ENCODE results near the gene PARP16. TPM values are rescaled to one million over a fixed set of nuclear protein-coding genes. Genes with fewer than 3 reads are reported as not detected.

Gene PARP16
- 1 to 10 TPM; 2.7 to 7.0 (median 4.8) TPM for total RNA-seq
- polyA plus RNA-seq = 1 to 10 TPM; 3.0 to 4.8 TPM
- long read RNA-seq, donor 1, transcript PARP16-206 (6 exons, 2,343 nt) = major isoform, 5 of 6 reads
- long read RNA-seq, donor 1, partial matches to known transcripts = 0 of 6 reads
- long read RNA-seq, donor 1, other reads (novel, unspliced or antisense) = 1 of 6 reads
- long read RNA-seq, donor 2, transcript PARP16-206 (6 exons, 2,343 nt) = major isoform, 11 of 19 reads
- long read RNA-seq, donor 2, partial matches to known transcripts = 3 of 19 reads
- long read RNA-seq, donor 2, other reads (novel, unspliced or antisense) = 4 of 19 reads
- long read RNA-seq, donor 3, transcript PARP16-206 (6 exons, 2,343 nt) = major isoform, 6 of 6 reads
- long read RNA-seq, donor 3, partial matches to known transcripts = 0 of 6 reads
- long read RNA-seq, donor 3, other reads (novel, unspliced or antisense) = 0 of 6 reads

GRCh38 chr15:65286704-65287519 lies at the start of gene PARP16:
Gene PARP16, minus strand, starts transcription at chr15:65286883. Its CDS starts 457 bp downstream, at chr15:65286426.
- TF ChIP-seq CTCF (IDR thresholded peaks at IDR 0.05) (peak; percentile 22 to 83 (median 61)), POLR2A (IDR thresholded peaks at IDR 0.05) (peak in 1 of 2 donors; percentile 87)
- WGBS, 4 donors = 3 to 20% (median 8%) methylated on average over 6 to 62 of the region's 62 CpGs
- ATAC-seq = peak; percentile 85 to 97 (median 95)
- peaks cover 0 to 21% (median 15%) of the 10 kb centered on the region in 12 donors for H3K4me1 ChIP-seq
- peak within 1 kb of the TSS; percentile 70 to 95 (median 91) for H3K27ac ChIP-seq
- DNase-seq = peak; percentile 92 to 96 (median 93)
- no peaks in the 10 kb centered on the region for H3K9me3 ChIP-seq
- no peaks in the 10 kb centered on the region for H3K36me3 ChIP-seq
- peak within 1 kb of the TSS; percentile 54 to 95 (median 76) for H3K4me3 ChIP-seq
- intact Hi-C loops (cut with DNase I) = loop anchor here in 3 of 10 donors (5.0 kb wide), 1 partner anchor 100 kb away; the partner anchor contains the start of gene CLPX (in 3 of the 3)
- no peaks in the 10 kb centered on the region for H3K27me3 ChIP-seq

- TF ChIP-seq POLR2A (IDR thresholded peaks at IDR 0.05) (no peak), CTCF (IDR thresholded peaks at IDR 0.05) (no peak)
- ATAC-seq (no peak), DNase-seq (no peak)
- Histone ChIP-seq H3K27ac (no peak overlapping the region), H3K36me3 (no peaks in the 10 kb centered on the region), H3K27me3 (peaks cover 0 to 9% (median 0%) of the 10 kb centered on the region in 9 donors), H3K4me1 (no peaks in the 10 kb centered on the region), H3K9me3 (no peaks in the 10 kb centered on the region), H3K4me3 (no peak overlapping the region)
- intact Hi-C loops (cut with DNase I) = no loop called here
- WGBS, 4 donors = 93 to 95% (median 95%) methylated on average over 19 of the region's 19 CpGs
Measured at GRCh38 chr15:65335278-65336055, 48.8 kb upstream of the PARP16 start.

- 56 to 71% (median 59%) methylated on average over 9 to 20 of the region's 20 CpGs for WGBS, 4 donors
- ATAC-seq (no peak), DNase-seq (no peak)
Measured at GRCh38 chr15:65334586-65335231, 48.0 kb upstream of the PARP16 start.

More at GRCh38 chr15:65334586-65335231, 48.0 kb upstream of the PARP16 start:
- H3K9me3 ChIP-seq = no peaks in the 10 kb centered on the region
- no peak for TF ChIP-seq POLR2A (IDR thresholded peaks at IDR 0.05)
- no peak for TF ChIP-seq CTCF (IDR thresholded peaks at IDR 0.05)
- H3K27ac ChIP-seq = no peak overlapping the region
- no peaks in the 10 kb centered on the region for H3K4me1 ChIP-seq
- H3K27me3 ChIP-seq = peaks cover 0 to 9% (median 0%) of the 10 kb centered on the region in 9 donors
- intact Hi-C loops (cut with DNase I) = loop anchor here in 1 of 10 donors (5.0 kb wide), 1 partner anchor 33 kb away; no protein-coding TSS in a partner anchor
- H3K36me3 ChIP-seq = no peaks in the 10 kb centered on the region
- H3K4me3 ChIP-seq = no peak overlapping the region
